MCF 10A (cell line): ENCODE data around the gene MYD88. TPM values are rescaled to one million over a fixed set of nuclear protein-coding genes. Genes with fewer than 3 reads are reported as not detected.

Experiments
- BruUV-seq: library from RNA; stranded (reverse); fragments of 400-500 nt; replicated peaks from 2 replicates; lab custom pipeline; 2021; lab: Mats Ljungman, UMichigan
- CTCF ChIA-PET: fragments of 300-600 bp; sonication (Branson Sonifier 250); formaldehyde crosslinking; extraction: SDS; loops from one replicate; lab custom pipeline; 2021; ENCODE audit warnings: antibody characterized with exemption, inconsistent platforms; lab: Yijun Ruan, JAX
- POLR2A ChIA-PET: fragments of 300-600, 350-650 bp; sonication (Branson Sonifier 250); formaldehyde crosslinking; extraction: SDS; loops from one replicate; lab custom pipeline; 2020; ENCODE audit warnings: antibody characterized with exemption, inconsistent platforms; lab: Yijun Ruan, JAX
- DNase-seq: peaks from one replicate; pipeline ENCODE4 v3.0.0-alpha.2; 2018; ENCODE audit not compliant: unreplicated experiment
- H3K27ac Mint-ChIP-seq: one replicate; pipeline ENCODE4 v1.8.0; 2022; ENCODE audit warnings: mild to moderate bottlenecking, low read depth, mixed read lengths; ENCODE audit not compliant: unreplicated experiment
- H3K27me3 Mint-ChIP-seq: one replicate; pipeline ENCODE4 v1.8.0; 2022; ENCODE audit warnings: mixed read lengths; ENCODE audit not compliant: insufficient read depth, unreplicated experiment
- H3K36me3 Mint-ChIP-seq: one replicate; pipeline ENCODE4 v1.8.0; 2022; ENCODE audit warnings: mild to moderate bottlenecking, moderate library complexity, mixed read lengths; ENCODE audit not compliant: insufficient read depth, unreplicated experiment
- H3K4me1 Mint-ChIP-seq: one replicate; pipeline ENCODE4 v1.8.0; 2022; ENCODE audit warnings: mixed read lengths; ENCODE audit not compliant: insufficient read depth, unreplicated experiment
- H3K4me3 Mint-ChIP-seq: one replicate; pipeline ENCODE4 v1.8.0; 2022; ENCODE audit warnings: mild to moderate bottlenecking, moderate library complexity, mixed read lengths; ENCODE audit not compliant: unreplicated experiment
- H3K9me3 Mint-ChIP-seq: one replicate; pipeline ENCODE4 v1.8.0; 2022; ENCODE audit warnings: mixed read lengths; ENCODE audit not compliant: unreplicated experiment
- intact Hi-C: fragments of 100-400 bp; cut with micrococcal nuclease; formaldehyde crosslinking; loops from 2 replicates; pipeline ENCODE4 v1.14.1; 2022
- total RNA-seq: library from RNA; stranded (reverse); gene quantifications from 2 replicates; pipeline ENCODE4 v1.2.3, GENCODE V29; 2022
- TF ChIP-seq, protein P1 (sequence below): fragments of 200-600 bp; IDR thresholded peaks from one replicate; pipeline ENCODE4 v1.8.0; 2022; ENCODE audit warnings: antibody characterized with exemption, mild to moderate bottlenecking; ENCODE audit not compliant: unreplicated experiment

MYD88 gene
- total RNA-seq, 1 experiment from 2014 or later, result 19.7 TPM

DNA sequence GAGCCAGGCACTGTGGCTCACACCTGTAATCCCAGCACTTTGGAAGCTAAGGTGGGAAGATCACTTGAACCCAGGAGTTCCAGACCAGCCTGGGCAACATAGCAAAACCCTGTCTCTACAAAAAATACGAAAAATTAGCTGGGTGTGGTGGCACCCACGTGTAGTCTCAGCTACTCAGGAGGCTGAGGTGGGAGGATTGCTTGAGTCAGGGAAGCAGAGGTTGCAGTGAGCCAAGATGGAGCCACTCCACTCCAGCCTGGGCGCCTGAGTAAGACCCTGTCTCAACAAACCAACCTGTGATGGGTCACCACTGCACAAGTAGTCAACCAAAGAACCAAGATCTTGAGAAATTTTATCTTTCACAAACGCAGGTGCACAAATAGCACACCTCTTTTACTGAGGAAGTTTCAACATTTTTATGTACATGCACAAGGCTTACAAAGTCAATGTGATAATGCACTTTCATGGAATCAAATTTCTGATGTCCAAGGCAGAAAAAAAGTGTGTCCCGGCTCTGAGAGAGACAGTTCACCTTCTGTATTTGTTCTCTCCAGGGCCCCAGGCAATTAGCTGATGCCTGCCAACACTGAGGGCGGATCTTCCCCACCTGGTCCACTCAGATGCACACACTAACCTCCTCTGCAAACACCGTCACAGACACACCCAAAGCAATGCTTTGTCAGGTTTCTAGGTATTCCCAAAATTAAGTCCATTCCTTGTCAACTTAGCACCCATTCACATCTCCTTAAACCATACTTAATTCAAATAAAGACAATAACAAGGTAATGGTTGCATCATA lies 13.9 kb upstream of the MYD88 start:
- ChIA-PET POLR2A (interaction anchor here (1.0 to 1.5 kb wide), 3 partner anchors 12 to 121 kb away, joined by 3 to 6 read pairs (median 4); partner anchors contain the start of genes ACAA1 and OXSR1), CTCF (interaction anchor here (1.1 to 1.6 kb wide), 2 partner anchors 12 to 175 kb away, joined by 3 to 4 read pairs; partner anchors contain the start of gene ACAA1)
- H3K9me3 Mint-ChIP-seq, result no peaks in the 10 kb centered on the region
- DNase-seq, result no peak
- peaks cover 13% of the 10 kb centered on the region for H3K4me1 Mint-ChIP-seq
- H3K27ac Mint-ChIP-seq, result no peak overlapping the region
- no peak overlapping the region for H3K4me3 Mint-ChIP-seq
- TF ChIP-seq, protein P1, sequence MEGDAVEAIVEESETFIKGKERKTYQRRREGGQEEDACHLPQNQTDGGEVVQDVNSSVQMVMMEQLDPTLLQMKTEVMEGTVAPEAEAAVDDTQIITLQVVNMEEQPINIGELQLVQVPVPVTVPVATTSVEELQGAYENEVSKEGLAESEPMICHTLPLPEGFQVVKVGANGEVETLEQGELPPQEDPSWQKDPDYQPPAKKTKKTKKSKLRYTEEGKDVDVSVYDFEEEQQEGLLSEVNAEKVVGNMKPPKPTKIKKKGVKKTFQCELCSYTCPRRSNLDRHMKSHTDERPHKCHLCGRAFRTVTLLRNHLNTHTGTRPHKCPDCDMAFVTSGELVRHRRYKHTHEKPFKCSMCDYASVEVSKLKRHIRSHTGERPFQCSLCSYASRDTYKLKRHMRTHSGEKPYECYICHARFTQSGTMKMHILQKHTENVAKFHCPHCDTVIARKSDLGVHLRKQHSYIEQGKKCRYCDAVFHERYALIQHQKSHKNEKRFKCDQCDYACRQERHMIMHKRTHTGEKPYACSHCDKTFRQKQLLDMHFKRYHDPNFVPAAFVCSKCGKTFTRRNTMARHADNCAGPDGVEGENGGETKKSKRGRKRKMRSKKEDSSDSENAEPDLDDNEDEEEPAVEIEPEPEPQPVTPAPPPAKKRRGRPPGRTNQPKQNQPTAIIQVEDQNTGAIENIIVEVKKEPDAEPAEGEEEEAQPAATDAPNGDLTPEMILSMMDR, result no peak
- H3K27me3 Mint-ChIP-seq, result no peaks in the 10 kb centered on the region
- no TSS peak for BruUV-seq
- intact Hi-C loops, result no loop called here
- peaks cover 70% of the 10 kb centered on the region for H3K36me3 Mint-ChIP-seq

DNA sequence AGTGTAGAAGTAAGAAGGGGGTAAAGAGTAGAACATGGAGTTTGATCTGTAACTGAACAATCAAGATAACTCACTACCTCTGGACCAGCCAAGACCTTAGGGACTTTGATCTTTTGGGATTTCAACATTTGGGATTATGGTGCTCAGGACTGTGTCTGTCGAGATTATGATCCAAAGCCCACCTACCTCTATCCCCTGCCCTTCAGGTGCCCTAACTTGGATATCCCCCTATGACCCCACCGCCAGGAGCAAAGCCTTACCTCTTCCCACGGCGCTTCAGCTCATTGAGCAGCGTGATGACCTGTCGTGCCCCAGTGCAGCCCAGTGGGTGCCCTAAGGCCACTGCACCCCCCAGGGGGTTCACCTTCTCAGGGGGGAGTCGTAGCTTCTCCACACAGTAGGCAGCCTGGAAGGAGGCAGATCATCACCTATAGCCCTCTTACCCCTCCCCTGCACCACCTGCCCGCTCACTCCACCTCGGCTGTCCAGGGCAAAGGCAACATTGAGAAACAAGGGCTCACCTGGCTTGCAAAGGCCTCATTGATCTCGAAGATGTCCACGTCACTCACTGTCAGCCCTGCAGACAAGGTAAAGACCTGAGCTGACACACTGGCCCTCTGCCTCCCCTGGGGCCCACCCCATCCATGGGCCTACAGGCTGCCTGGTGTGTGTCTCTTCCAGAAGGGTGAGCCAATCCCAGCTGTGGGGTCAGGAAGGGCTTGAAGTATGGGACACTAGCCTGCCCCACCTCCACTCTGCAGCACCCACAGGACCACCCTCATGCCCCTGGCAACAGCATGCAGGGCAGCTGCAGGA lies 12.9 kb upstream of the MYD88 start:
- no peaks in the 10 kb centered on the region for H3K27me3 Mint-ChIP-seq
- TF ChIP-seq, protein P1, result no peak
- ChIA-PET POLR2A (interaction anchor here (0.9 to 1.5 kb wide), 4 partner anchors 10 to 39 kb away, joined by 3 to 6 read pairs (median 4); partner anchors contain the start of genes ACAA1 and OXSR1), CTCF (interaction anchor here (1.0 to 1.4 kb wide), 3 partner anchors 9 to 30 kb away, joined by 3 to 6 read pairs (median 4); partner anchors contain the start of gene ACAA1)
- no TSS peak for BruUV-seq
- peaks cover 78% of the 10 kb centered on the region for H3K36me3 Mint-ChIP-seq
- H3K27ac Mint-ChIP-seq, result no peak overlapping the region
- DNase-seq, result no peak
- intact Hi-C loops, result no loop called here
- peaks cover 13% of the 10 kb centered on the region for H3K4me1 Mint-ChIP-seq
- H3K9me3 Mint-ChIP-seq, result no peaks in the 10 kb centered on the region
- H3K4me3 Mint-ChIP-seq, result no peak overlapping the region

DNA sequence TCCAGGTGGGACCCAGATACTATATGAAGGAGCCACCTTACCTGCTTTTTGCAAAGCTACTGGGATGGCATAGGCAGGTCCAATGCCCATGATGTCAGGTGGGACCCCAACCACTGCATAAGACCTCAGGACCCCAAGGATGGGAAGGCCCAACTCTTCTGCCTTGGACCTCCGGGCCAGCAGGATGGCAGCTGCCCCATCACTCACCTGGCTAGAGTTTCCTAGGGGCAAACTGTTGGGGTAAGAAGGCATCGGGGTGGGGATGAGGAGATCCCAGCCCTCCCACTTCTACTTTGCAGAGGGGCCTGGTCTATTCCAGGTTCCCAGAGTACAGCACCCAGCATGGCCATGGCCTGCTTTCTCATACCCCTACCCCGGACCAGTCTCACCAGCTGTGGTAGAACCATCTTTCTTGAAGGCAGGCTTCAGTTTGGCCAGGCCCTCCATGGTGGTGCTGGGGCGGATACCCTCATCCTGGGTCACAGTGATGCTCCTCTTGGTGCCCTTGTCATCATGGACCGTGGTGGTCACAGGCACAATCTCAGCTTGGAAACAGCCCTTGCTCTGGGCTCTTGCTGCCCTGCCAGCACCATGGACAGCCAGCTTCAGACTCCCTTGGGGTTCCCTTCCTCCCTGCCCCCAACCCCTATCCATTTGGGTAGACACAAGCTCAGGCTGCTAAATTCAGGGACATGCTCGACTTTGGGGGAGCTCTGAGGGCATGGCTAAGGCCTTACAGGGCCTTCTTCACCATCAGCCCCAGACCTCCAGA lies 12.2 kb upstream of the MYD88 start:
- no peaks in the 10 kb centered on the region for H3K9me3 Mint-ChIP-seq
- TF ChIP-seq, protein P1, result no peak
- peaks cover 13% of the 10 kb centered on the region for H3K4me1 Mint-ChIP-seq
- intact Hi-C loops, result no loop called here
- peaks cover 81% of the 10 kb centered on the region for H3K36me3 Mint-ChIP-seq
- no peaks in the 10 kb centered on the region for H3K27me3 Mint-ChIP-seq
- no peak overlapping the region for H3K27ac Mint-ChIP-seq
- POLR2A ChIA-PET, result interaction anchor here (0.9 to 1.2 kb wide), 2 partner anchors 10 kb away, joined by 3 read pairs; partner anchors contain the start of gene ACAA1
- no TSS peak for BruUV-seq
- no peak overlapping the region for H3K4me3 Mint-ChIP-seq
- no peak for DNase-seq
- CTCF ChIA-PET, result interaction anchor here (0.5 to 1.4 kb wide), 7 partner anchors 10 to 354 kb away, joined by 3 to 6 read pairs (median 3); partner anchors contain the start of gene ACAA1
